MM.1S (cell line): ENCODE results near the gene CCT2.

Experiments used
- DNase-seq: peaks from one replicate; pipeline ENCODE4 v3.0.0-alpha.2; 2015
- H2AFZ ChIP-seq: fragments of 300-600 bp; sonication (generic); 2 replicates; pipeline ENCODE4 v1.6.0; 2016; ENCODE audit warnings: antibody characterized with exemption, low read length
- H3F3A ChIP-seq: fragments of 300-600 bp; sonication (generic); 2 replicates; pipeline ENCODE4 v1.6.1; 2016; ENCODE audit warnings: mild to moderate bottlenecking, antibody characterized with exemption, low read length, moderate library complexity, mixed read lengths; ENCODE audit not compliant: insufficient read depth
- H3K27ac ChIP-seq: fragments of 300-600 bp; sonication (generic); 2 replicates; pipeline ENCODE4 v1.5.1; 2016; ENCODE audit warnings: mild to moderate bottlenecking, low read length
- H3K27me3 ChIP-seq: fragments of 300-600 bp; sonication (generic); replicated peaks from 2 replicates; pipeline ENCODE4 v1.6.0; 2016; ENCODE audit warnings: low read length; ENCODE audit not compliant: insufficient read depth
- H3K36me3 ChIP-seq: fragments of 300-600 bp; sonication (generic); replicated peaks from 2 replicates; pipeline ENCODE4 v1.6.1; 2016; ENCODE audit warnings: mild to moderate bottlenecking, low read length, mixed read lengths; ENCODE audit not compliant: insufficient read depth
- H3K4me1 ChIP-seq: fragments of 300-600 bp; sonication (generic); 2 replicates; pipeline ENCODE4 v1.6.1; 2016; ENCODE audit warnings: low read length, mixed read lengths
- H3K4me2 ChIP-seq: fragments of 300-600 bp; sonication (generic); 2 replicates; pipeline ENCODE4 v1.6.0; 2016; ENCODE audit warnings: low read depth, low read length
- H3K4me3 ChIP-seq: fragments of 300-600 bp; sonication (generic); 2 replicates; pipeline ENCODE4 v1.5.1; 2016; ENCODE audit warnings: low read length, mixed read lengths
- H3K79me2 ChIP-seq: fragments of 300-600 bp; sonication (generic); 2 replicates; pipeline ENCODE4 v1.6.1; 2016; ENCODE audit warnings: mixed run types, low read length, mixed read lengths
- H3K9ac ChIP-seq: fragments of 300-600 bp; sonication (generic); 2 replicates; pipeline ENCODE4 v1.6.1; 2016; ENCODE audit warnings: low read length, mixed read lengths
- H3K9me2 ChIP-seq: fragments of 300-600 bp; sonication (generic); replicated peaks from 2 replicates; pipeline ENCODE4 v1.6.1; 2016; ENCODE audit warnings: mild to moderate bottlenecking, low read length, mixed read lengths; ENCODE audit not compliant: insufficient read depth
- H3K9me3 ChIP-seq: fragments of 300-600 bp; sonication (generic); replicated peaks from 2 replicates; pipeline ENCODE4 v1.6.1; 2016; ENCODE audit warnings: mild to moderate bottlenecking, low read length, mixed read lengths; ENCODE audit not compliant: insufficient read depth
- H4K20me1 ChIP-seq: fragments of 300-600 bp; sonication (generic); 2 replicates; pipeline ENCODE4 v1.6.1; 2016; ENCODE audit warnings: mild to moderate bottlenecking, low read length, moderate library complexity, mixed read lengths; ENCODE audit not compliant: insufficient read depth
- EZH2 ChIP-seq: fragments of 300-600 bp; sonication (generic); optimal IDR thresholded peaks from 2 replicates; pipeline ENCODE3; 2017; ENCODE audit warnings: low read depth, mild to moderate bottlenecking, antibody characterized with exemption, low read length, mixed read lengths
- EZH2phosphoT487 ChIP-seq: fragments of 300-600 bp; sonication (generic); IDR thresholded peaks from 2 replicates; pipeline ENCODE4 v1.6.1; 2018; ENCODE audit warnings: antibody characterized with exemption, low read length
- TF ChIP-seq, protein P1 (sequence below): fragments of 300-600 bp; sonication (generic); IDR thresholded peaks from 2 replicates; pipeline ENCODE4 v1.5.1; 2016; ENCODE audit warnings: antibody characterized with exemption, low read length, mixed read lengths

The CCT2 gene

GRCh38 chr12:69613351-69613750 lies 28.1 kb downstream of the CCT2 start:
- no peaks in the 10 kb centered on the region for H3K79me2 ChIP-seq
- no peak overlapping the region for H3K4me3 ChIP-seq
- no peak for DNase-seq
- no peaks in the 10 kb centered on the region for H4K20me1 ChIP-seq
- no peaks in the 10 kb centered on the region for H3F3A ChIP-seq
- H3K9me2 ChIP-seq, result no peaks in the 10 kb centered on the region
- no peaks in the 10 kb centered on the region for H3K27me3 ChIP-seq
- H3K9ac ChIP-seq, result no peak overlapping the region
- no peak overlapping the region for H3K4me2 ChIP-seq
- H3K36me3 ChIP-seq, result no peaks in the 10 kb centered on the region
- no peaks in the 10 kb centered on the region for H3K4me1 ChIP-seq
- H2AFZ ChIP-seq, result no peak overlapping the region
- H3K9me3 ChIP-seq, result no peaks in the 10 kb centered on the region
- TF ChIP-seq EZH2 (no peak), EZH2phosphoT487 (no peak)
- TF ChIP-seq, protein P1, sequence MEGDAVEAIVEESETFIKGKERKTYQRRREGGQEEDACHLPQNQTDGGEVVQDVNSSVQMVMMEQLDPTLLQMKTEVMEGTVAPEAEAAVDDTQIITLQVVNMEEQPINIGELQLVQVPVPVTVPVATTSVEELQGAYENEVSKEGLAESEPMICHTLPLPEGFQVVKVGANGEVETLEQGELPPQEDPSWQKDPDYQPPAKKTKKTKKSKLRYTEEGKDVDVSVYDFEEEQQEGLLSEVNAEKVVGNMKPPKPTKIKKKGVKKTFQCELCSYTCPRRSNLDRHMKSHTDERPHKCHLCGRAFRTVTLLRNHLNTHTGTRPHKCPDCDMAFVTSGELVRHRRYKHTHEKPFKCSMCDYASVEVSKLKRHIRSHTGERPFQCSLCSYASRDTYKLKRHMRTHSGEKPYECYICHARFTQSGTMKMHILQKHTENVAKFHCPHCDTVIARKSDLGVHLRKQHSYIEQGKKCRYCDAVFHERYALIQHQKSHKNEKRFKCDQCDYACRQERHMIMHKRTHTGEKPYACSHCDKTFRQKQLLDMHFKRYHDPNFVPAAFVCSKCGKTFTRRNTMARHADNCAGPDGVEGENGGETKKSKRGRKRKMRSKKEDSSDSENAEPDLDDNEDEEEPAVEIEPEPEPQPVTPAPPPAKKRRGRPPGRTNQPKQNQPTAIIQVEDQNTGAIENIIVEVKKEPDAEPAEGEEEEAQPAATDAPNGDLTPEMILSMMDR, result no peak
- H3K27ac ChIP-seq, result no peak overlapping the region

DNA sequence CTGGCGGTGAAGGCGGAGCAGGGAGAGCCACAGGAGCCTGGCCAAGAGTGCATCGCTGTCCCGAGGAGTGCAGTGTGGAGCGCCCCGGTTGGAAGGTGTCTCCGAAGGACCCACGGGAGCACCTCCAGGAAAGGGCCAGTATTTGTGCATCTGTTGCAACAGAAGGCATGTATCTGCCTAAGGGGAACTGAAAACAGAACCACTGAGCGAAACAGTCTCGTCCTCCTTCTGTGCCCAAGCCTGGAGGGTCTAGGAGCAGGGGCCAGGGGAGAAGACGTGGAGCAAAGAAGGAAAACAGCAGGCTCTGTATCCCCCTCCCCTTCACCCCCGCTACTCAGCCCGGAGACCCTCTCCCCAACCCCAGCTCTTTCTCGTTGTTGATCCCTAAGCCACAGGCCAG lies 30.8 kb downstream of the CCT2 start:
- Histone ChIP-seq H3K4me2 (no peak overlapping the region), H2AFZ (no peak overlapping the region)

DNA sequence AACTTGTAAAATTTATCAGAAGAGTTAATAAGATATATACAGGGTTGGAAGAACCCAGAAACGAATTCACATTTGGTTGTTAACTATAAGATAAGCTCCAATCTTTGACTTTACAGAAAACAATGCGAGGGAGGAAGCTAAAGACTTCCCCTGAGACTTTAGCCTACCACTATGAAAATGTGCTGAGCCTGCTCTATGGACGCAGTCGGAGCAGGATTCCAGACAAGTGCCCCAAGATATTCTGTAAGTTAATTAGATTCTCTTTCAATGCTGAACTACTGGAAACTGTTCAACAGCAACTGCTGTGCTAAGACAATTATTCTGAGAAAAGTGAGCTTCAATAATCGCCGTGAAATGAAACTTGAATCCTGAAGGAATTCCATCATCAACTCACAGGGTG lies 33.8 kb downstream of the CCT2 start:
- H3F3A ChIP-seq, result no peaks in the 10 kb centered on the region
- H3K27ac ChIP-seq, result no peak overlapping the region
- no peaks in the 10 kb centered on the region for H3K79me2 ChIP-seq
- no peaks in the 10 kb centered on the region for H3K36me3 ChIP-seq
- TF ChIP-seq EZH2, result no peak
- TF ChIP-seq, protein P1, result no peak
- TF ChIP-seq EZH2phosphoT487, result no peak
- H4K20me1 ChIP-seq, result no peaks in the 10 kb centered on the region
- H3K27me3 ChIP-seq, result no peaks in the 10 kb centered on the region
- no peak overlapping the region for H3K4me3 ChIP-seq
- H3K4me1 ChIP-seq, result no peaks in the 10 kb centered on the region
- H3K4me2 ChIP-seq, result no peak overlapping the region
- DNase-seq, result no peak
- no peak overlapping the region for H3K9ac ChIP-seq
- no peaks in the 10 kb centered on the region for H3K9me2 ChIP-seq
- H3K9me3 ChIP-seq, result no peaks in the 10 kb centered on the region
- H2AFZ ChIP-seq, result no peak overlapping the region

More for the DNA sequence above, 30.8 kb downstream of the CCT2 start:
- no peak overlapping the region for H3K9ac ChIP-seq
- no peak overlapping the region for H3K27ac ChIP-seq
- TF ChIP-seq EZH2, result no peak
- no peak for TF ChIP-seq EZH2phosphoT487
- TF ChIP-seq, protein P1, result no peak
- no peak for DNase-seq
- H3K9me2 ChIP-seq, result no peaks in the 10 kb centered on the region
- H4K20me1 ChIP-seq, result no peaks in the 10 kb centered on the region
- H3K36me3 ChIP-seq, result no peaks in the 10 kb centered on the region
- H3K79me2 ChIP-seq, result no peaks in the 10 kb centered on the region
- no peaks in the 10 kb centered on the region for H3F3A ChIP-seq
- H3K9me3 ChIP-seq, result no peaks in the 10 kb centered on the region
- H3K4me3 ChIP-seq, result no peak overlapping the region
- no peaks in the 10 kb centered on the region for H3K4me1 ChIP-seq
- no peaks in the 10 kb centered on the region for H3K27me3 ChIP-seq

DNA sequence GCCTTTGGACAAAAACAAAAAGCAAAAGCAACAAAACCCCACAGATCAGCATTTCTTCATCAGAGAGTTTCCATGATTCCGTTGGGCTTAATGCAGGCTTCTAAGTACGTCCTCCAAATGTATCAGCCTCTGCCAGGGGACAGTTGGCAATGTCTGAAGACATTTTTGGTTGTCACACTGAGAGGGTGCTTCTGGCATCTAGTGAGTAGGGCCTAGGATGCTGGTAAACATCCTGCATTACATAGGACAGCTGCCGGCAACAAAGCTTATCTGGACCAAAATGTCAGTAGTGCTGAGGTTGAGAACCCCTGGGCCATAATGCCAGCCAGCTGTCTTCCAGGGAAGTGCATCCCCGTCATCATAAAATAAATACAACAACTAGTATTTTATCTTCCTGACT lies 34.8 kb downstream of the CCT2 start:
- Histone ChIP-seq H3K4me2 (no peak overlapping the region), H2AFZ (no peak overlapping the region), H4K20me1 (no peaks in the 10 kb centered on the region), H3K9me2 (no peaks in the 10 kb centered on the region), H3K9ac (no peak overlapping the region), H3K27me3 (no peaks in the 10 kb centered on the region), H3K79me2 (no peaks in the 10 kb centered on the region), H3K4me1 (no peaks in the 10 kb centered on the region), H3K9me3 (no peaks in the 10 kb centered on the region), H3K4me3 (no peak overlapping the region), H3F3A (no peaks in the 10 kb centered on the region), H3K36me3 (no peaks in the 10 kb centered on the region), H3K27ac (no peak overlapping the region)
- no peak for TF ChIP-seq EZH2phosphoT487
- TF ChIP-seq EZH2, result no peak
- TF ChIP-seq, protein P1, result no peak
- no peak for DNase-seq
